SK-N-SH (cell line): ENCODE results near the gene KIF9. TPM values are rescaled to one million over a fixed set of nuclear protein-coding genes. Genes with fewer than 3 reads are reported as not detected.

Experiments
- CTCF ChIA-PET: fragments of 300-600, 350-600 bp; formaldehyde crosslinking; extraction: SDS; loops from one replicate; lab custom pipeline; 2021; lab: Yijun Ruan, JAX
- POLR2A ChIA-PET: fragments of 350-600 bp; sonication (Branson Sonifier 250); formaldehyde crosslinking; extraction: SDS; loops from one replicate; lab custom pipeline; 2020; ENCODE audit warnings: antibody characterized with exemption, inconsistent platforms; lab: Yijun Ruan, JAX
- DNase-seq: peaks from one replicate; pipeline ENCODE4 v3.0.0; 2012
- H2AFZ ChIP-seq: fragments of 200-600 bp; sonication (generic); 2 replicates; pipeline ENCODE4 v1.8.1; 2016; ENCODE audit warnings: antibody characterized with exemption, mild to moderate bottlenecking, low read depth
- H3F3A ChIP-seq: fragments of 200-600 bp; sonication (generic); replicated peaks from 2 replicates; pipeline ENCODE3; 2016; ENCODE audit warnings: antibody characterized with exemption, mild to moderate bottlenecking; ENCODE audit not compliant: insufficient read depth
- H3K27ac ChIP-seq, 2 experiments: fragments of 200-500 bp in 1 of 2; fragments of 200-600 bp in 1 of 2; sonication (Bioruptor generic) in 1 of 2; sonication (generic), shearing (Covaris generic) in 1 of 2; 2 replicates each; pipeline versions ENCODE4 v1.5.1 to v1.6.1; 2014 to 2016; ENCODE audit warnings: low read depth in 2 of 2, inconsistent platforms in 1 of 2, low read length in 1 of 2, mild to moderate bottlenecking in 1 of 2, mixed read lengths in 1 of 2
- H3K27me3 ChIP-seq: fragments of 200-600 bp; sonication (generic), shearing (Covaris generic); 2 replicates; pipeline ENCODE4 v1.6.1; 2016; ENCODE audit warnings: mixed run types; ENCODE audit not compliant: insufficient read depth
- H3K36me3 ChIP-seq, 2 experiments: fragments of 200-500 bp in 1 of 2; fragments of 200-600 bp in 1 of 2; sonication (Bioruptor generic) in 1 of 2; sonication (generic) in 1 of 2; replicated peaks in 1 of 2; 2 replicates each; pipeline versions ENCODE3 to v1.5.1; 2014 to 2016; ENCODE audit warnings: low read length in 1 of 2, mild to moderate bottlenecking in 1 of 2; ENCODE audit not compliant: insufficient read depth in 2 of 2, control insufficient read depth in 1 of 2
- H3K4me1 ChIP-seq, 2 experiments: fragments of 200-500 bp in 1 of 2; fragments of 200-600 bp in 1 of 2; sonication (Bioruptor generic) in 1 of 2; sonication (generic), shearing (Covaris generic) in 1 of 2; 2 replicates each; pipeline versions ENCODE4 v1.5.1 to v1.6.1; 2014 to 2016; ENCODE audit warnings: low read depth in 1 of 2, low read length in 1 of 2, mixed run types in 1 of 2; ENCODE audit not compliant: insufficient read depth in 2 of 2, control insufficient read depth in 1 of 2
- H3K4me2 ChIP-seq: fragments of 200-600 bp; sonication (generic), shearing (Covaris generic); 2 replicates; pipeline ENCODE4 v1.6.1; 2017; ENCODE audit warnings: mixed run types
- H3K4me3 ChIP-seq, 2 experiments: fragments of 200-500 bp in 1 of 2; fragments of 200-600 bp in 1 of 2; sonication (Bioruptor generic) in 1 of 2; sonication (generic), shearing (Covaris generic) in 1 of 2; 2 replicates each; pipeline versions ENCODE4 v1.5.1 to v1.8.1; 2014 to 2016; ENCODE audit warnings: low read depth in 2 of 2, inconsistent platforms in 1 of 2, low read length in 1 of 2, mild to moderate bottlenecking in 1 of 2, mixed read lengths in 1 of 2, moderate library complexity in 1 of 2
- H3K79me2 ChIP-seq: fragments of 200-600 bp; sonication (generic); 2 replicates; pipeline ENCODE4 v1.8.1; 2017; ENCODE audit warnings: mild to moderate bottlenecking; ENCODE audit not compliant: insufficient read depth
- H3K9ac ChIP-seq: fragments of 200-600 bp; sonication (generic); 2 replicates; pipeline ENCODE4 v1.6.1; 2017; ENCODE audit warnings: mixed run types
- H3K9me2 ChIP-seq: fragments of 200-600 bp; sonication (generic); 2 replicates; pipeline ENCODE4 v1.6.1; 2017; ENCODE audit warnings: mixed run types
- H3K9me3 ChIP-seq: fragments of 200-600 bp; sonication (generic); 2 replicates; pipeline ENCODE4 v1.6.1; 2017; ENCODE audit warnings: mixed run types, mild to moderate bottlenecking, moderate library complexity
- H4K20me1 ChIP-seq: fragments of 200-600 bp; sonication (generic); 2 replicates; pipeline ENCODE4 v1.6.1; 2017; ENCODE audit warnings: mild to moderate bottlenecking, mixed run types; ENCODE audit not compliant: insufficient read depth
- CHD2 ChIP-seq: fragments of 150-350 bp; IDR thresholded peaks from 2 replicates; pipeline ENCODE4 v1.6.1; 2018; ENCODE audit warnings: low read length; ENCODE audit not compliant: partially characterized antibody
- ELF1 ChIP-seq: IDR thresholded peaks from 2 replicates; pipeline ENCODE4 v1.4.0; 2012
- EP300 ChIP-seq, 2 experiments: IDR thresholded peaks; 2 replicates each; pipeline versions ENCODE4 v1.4.0 to v1.6.1; 2012; ENCODE audit warnings: borderline replicate concordance in 1 of 2, low read depth in 1 of 2, low read length in 1 of 2
- EZH2phosphoT487 ChIP-seq: fragments of 200-600 bp; sonication (generic); IDR thresholded peaks from 2 replicates; pipeline ENCODE4 v1.6.1; 2017; ENCODE audit warnings: low read depth, mixed run types, mild to moderate bottlenecking, antibody characterized with exemption, moderate library complexity, borderline replicate concordance
- FOSL2 ChIP-seq: IDR thresholded peaks from 2 replicates; pipeline ENCODE4 v1.4.0; 2012; ENCODE audit warnings: low read depth, mild to moderate bottlenecking, moderate library complexity, borderline replicate concordance
- FOXJ3 ChIP-seq: sonication (generic); formaldehyde crosslinking; IDR thresholded peaks from 2 replicates; pipeline ENCODE4 v1.5.1; 2020; ENCODE audit warnings: mild to moderate bottlenecking, missing genetic modification reagents
- MEF2A ChIP-seq: IDR thresholded peaks from 2 replicates; pipeline ENCODE4 v1.4.0; 2012; ENCODE audit warnings: low read depth, borderline replicate concordance
- POLR2AphosphoS5 ChIP-seq: IDR thresholded peaks from 2 replicates; pipeline ENCODE4 v1.6.1; 2012; ENCODE audit warnings: low read depth, low read length
- RAD21 ChIP-seq: IDR thresholded peaks from 2 replicates; pipeline ENCODE4 v1.6.1; 2012; ENCODE audit warnings: mild to moderate bottlenecking, low read length
- RFX5 ChIP-seq: IDR thresholded peaks from 2 replicates; pipeline ENCODE4 v1.6.1; 2012; ENCODE audit warnings: mild to moderate bottlenecking, improper control_type of control experiment, low read length
- RXRA ChIP-seq: IDR thresholded peaks from 2 replicates; pipeline ENCODE4 v1.4.0; 2012; ENCODE audit warnings: low read depth, mild to moderate bottlenecking, borderline replicate concordance
- SIN3A ChIP-seq: IDR thresholded peaks from 2 replicates; pipeline ENCODE4 v1.6.1; 2012; ENCODE audit warnings: low read depth, mild to moderate bottlenecking, low read length, moderate library complexity, borderline replicate concordance
- USF2 ChIP-seq: fragments of 150-350 bp; IDR thresholded peaks from 2 replicates; pipeline ENCODE4 v1.6.1; 2017; ENCODE audit warnings: antibody characterized with exemption, low read length, low read depth, borderline replicate concordance
- YY1 ChIP-seq: IDR thresholded peaks from 2 replicates; pipeline ENCODE4 v1.4.0; 2012; ENCODE audit warnings: low read depth, mild to moderate bottlenecking
- WGBS: methylation state at CpG from one replicate; pipeline ENCODE4 v1.1.6; 2017; ENCODE audit warnings: low lambda C conversion rate; 5-methylcytosine and 5-hydroxymethylcytosine counted together
- polyA plus RNA-seq, 3 experiments: library from polyadenylated mRNA; depleted of rRNA; stranded (reverse); fragments of >200 nt; gene quantifications; 2 replicates each; pipeline ENCODE4 v1.2.3, GENCODE V29; 2012
- TF ChIP-seq, protein P1 (sequence below): IDR thresholded peaks from 2 replicates; pipeline ENCODE4 v1.6.1; 2012; ENCODE audit warnings: mild to moderate bottlenecking, low read depth, low read length, moderate library complexity
- TF ChIP-seq, protein P2 (sequence below): fragments of 200-600 bp; sonication (generic); IDR thresholded peaks from 2 replicates; pipeline ENCODE4 v1.6.1; 2017; ENCODE audit warnings: antibody characterized with exemption, mild to moderate bottlenecking, moderate library complexity
- TF ChIP-seq, protein P3 (sequence below): IDR thresholded peaks from 2 replicates; pipeline ENCODE4 v1.4.0; 2012; ENCODE audit warnings: low read depth, borderline replicate concordance

The KIF9 gene
- polyA plus RNA-seq, 1 of the 3 experiments (the other 2 are of a cell fraction): 31.8 TPM

DNA sequence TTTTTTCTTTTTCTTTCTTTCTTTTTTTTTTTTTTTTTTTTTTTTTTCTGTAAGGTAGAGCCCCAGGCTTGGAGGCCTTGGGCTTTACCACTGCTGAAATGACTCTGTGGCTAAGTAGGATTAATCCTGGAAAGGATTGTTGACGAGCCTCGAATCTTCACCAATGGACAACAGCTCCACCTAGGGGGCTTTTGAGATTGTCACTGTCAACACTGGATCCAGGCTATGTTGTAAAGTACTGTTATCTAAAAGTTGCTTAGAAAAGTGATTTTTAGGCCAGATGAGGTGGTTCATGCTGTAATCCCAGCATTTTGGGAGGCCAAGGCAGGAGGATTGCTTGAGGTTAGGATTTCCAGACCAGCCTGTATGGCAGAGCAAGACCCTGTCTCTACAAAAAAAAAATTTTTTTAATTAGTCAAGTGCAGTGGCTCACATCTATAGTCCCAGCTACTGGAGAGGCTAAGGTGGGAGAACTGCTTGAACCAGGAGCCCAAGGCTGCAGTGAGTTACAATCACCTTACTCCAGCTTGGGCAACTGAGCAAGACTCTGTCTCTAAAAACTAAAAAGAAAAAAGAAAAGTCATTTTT is 41.8 kb upstream of the KIF9 start (continued):
- TF ChIP-seq, protein P1, sequence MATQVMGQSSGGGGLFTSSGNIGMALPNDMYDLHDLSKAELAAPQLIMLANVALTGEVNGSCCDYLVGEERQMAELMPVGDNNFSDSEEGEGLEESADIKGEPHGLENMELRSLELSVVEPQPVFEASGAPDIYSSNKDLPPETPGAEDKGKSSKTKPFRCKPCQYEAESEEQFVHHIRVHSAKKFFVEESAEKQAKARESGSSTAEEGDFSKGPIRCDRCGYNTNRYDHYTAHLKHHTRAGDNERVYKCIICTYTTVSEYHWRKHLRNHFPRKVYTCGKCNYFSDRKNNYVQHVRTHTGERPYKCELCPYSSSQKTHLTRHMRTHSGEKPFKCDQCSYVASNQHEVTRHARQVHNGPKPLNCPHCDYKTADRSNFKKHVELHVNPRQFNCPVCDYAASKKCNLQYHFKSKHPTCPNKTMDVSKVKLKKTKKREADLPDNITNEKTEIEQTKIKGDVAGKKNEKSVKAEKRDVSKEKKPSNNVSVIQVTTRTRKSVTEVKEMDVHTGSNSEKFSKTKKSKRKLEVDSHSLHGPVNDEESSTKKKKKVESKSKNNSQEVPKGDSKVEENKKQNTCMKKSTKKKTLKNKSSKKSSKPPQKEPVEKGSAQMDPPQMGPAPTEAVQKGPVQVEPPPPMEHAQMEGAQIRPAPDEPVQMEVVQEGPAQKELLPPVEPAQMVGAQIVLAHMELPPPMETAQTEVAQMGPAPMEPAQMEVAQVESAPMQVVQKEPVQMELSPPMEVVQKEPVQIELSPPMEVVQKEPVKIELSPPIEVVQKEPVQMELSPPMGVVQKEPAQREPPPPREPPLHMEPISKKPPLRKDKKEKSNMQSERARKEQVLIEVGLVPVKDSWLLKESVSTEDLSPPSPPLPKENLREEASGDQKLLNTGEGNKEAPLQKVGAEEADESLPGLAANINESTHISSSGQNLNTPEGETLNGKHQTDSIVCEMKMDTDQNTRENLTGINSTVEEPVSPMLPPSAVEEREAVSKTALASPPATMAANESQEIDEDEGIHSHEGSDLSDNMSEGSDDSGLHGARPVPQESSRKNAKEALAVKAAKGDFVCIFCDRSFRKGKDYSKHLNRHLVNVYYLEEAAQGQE: no peak
- TF ChIP-seq MEF2A (no peak), EZH2phosphoT487 (no peak), RAD21 (peak; percentile 88), POLR2AphosphoS5 (no peak)

GRCh38 chr3:47323431-47324277 is 41.1 kb upstream of the KIF9 start:
- DNase-seq: no peak
- WGBS: 76% methylated on average over 7 of the region's 8 CpGs
- no peak overlapping the region for H2AFZ ChIP-seq
- no peak overlapping the region for H3K4me3 ChIP-seq
- H3K27me3 ChIP-seq: no peaks in the 10 kb centered on the region
- ChIA-PET POLR2A (no interaction called here), CTCF (interaction anchor here (0.6 to 2.6 kb wide), 42 partner anchors 9 to 835 kb away, joined by 3 to 16 read pairs (median 4); partner anchors contain the start of gene SETD2)
- no peaks in the 10 kb centered on the region for H3K9me2 ChIP-seq
- H3K36me3 ChIP-seq: peaks cover 12 to 22% of the 10 kb centered on the region in 2 experiments
- H3K4me1 ChIP-seq: no peaks in the 10 kb centered on the region
- H3K79me2 ChIP-seq: no peaks in the 10 kb centered on the region
- no peak overlapping the region for H3K4me2 ChIP-seq
- no peaks in the 10 kb centered on the region for H3F3A ChIP-seq
- no peak overlapping the region for H3K9ac ChIP-seq
- no peaks in the 10 kb centered on the region for H3K9me3 ChIP-seq
- H4K20me1 ChIP-seq: no peaks in the 10 kb centered on the region
- TF ChIP-seq FOSL2 (no peak), YY1 (no peak), CHD2 (no peak), SIN3A (no peak), FOXJ3 (CRISPR knock-in tag) (no peak), RFX5 (no peak), EP300 (IDR thresholded peaks at IDR 0.05; ENCODE audit: borderline replicate concordance in 1 of 2, low read depth in 1 of 2, low read length in 1 of 2) (no peak), RXRA (no peak), USF2 (no peak), ELF1 (no peak)
- TF ChIP-seq, protein P1: no peak
- TF ChIP-seq, protein P2, sequence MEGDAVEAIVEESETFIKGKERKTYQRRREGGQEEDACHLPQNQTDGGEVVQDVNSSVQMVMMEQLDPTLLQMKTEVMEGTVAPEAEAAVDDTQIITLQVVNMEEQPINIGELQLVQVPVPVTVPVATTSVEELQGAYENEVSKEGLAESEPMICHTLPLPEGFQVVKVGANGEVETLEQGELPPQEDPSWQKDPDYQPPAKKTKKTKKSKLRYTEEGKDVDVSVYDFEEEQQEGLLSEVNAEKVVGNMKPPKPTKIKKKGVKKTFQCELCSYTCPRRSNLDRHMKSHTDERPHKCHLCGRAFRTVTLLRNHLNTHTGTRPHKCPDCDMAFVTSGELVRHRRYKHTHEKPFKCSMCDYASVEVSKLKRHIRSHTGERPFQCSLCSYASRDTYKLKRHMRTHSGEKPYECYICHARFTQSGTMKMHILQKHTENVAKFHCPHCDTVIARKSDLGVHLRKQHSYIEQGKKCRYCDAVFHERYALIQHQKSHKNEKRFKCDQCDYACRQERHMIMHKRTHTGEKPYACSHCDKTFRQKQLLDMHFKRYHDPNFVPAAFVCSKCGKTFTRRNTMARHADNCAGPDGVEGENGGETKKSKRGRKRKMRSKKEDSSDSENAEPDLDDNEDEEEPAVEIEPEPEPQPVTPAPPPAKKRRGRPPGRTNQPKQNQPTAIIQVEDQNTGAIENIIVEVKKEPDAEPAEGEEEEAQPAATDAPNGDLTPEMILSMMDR: no peak
- TF ChIP-seq, protein P3, sequence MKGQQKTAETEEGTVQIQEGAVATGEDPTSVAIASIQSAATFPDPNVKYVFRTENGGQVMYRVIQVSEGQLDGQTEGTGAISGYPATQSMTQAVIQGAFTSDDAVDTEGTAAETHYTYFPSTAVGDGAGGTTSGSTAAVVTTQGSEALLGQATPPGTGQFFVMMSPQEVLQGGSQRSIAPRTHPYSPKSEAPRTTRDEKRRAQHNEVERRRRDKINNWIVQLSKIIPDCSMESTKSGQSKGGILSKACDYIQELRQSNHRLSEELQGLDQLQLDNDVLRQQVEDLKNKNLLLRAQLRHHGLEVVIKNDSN: no peak
- TF ChIP-seq, all 33 proteins: peak for 0
- H3K27ac ChIP-seq: no peak overlapping the region; a peak in 1 of 4 replicates
